Glutamatergic neuron (in vitro differentiated cells): ENCODE results near the gene ADGRD1. TPM values are rescaled to one million over a fixed set of nuclear protein-coding genes. Genes with fewer than 3 reads are reported as not detected.
"Not testable (repeated sequence)": the region's sequence is repeated elsewhere in the genome, so short reads cannot be mapped to it uniquely, and the experiment has no call there.

Experiments used
- DNase-seq: peaks from one replicate; pipeline ENCODE4 v3.0.0; 2022
- H3K27ac Mint-ChIP-seq: one replicate; pipeline ENCODE4 v1.8.0; 2020; ENCODE audit warnings: mild to moderate bottlenecking, mixed read lengths, inconsistent platforms; ENCODE audit not compliant: unreplicated experiment
- H3K27me3 Mint-ChIP-seq: one replicate; pipeline ENCODE4 v1.8.0; 2020; ENCODE audit warnings: mild to moderate bottlenecking, moderate library complexity, mixed read lengths, inconsistent platforms; ENCODE audit not compliant: unreplicated experiment
- H3K36me3 Mint-ChIP-seq: one replicate; pipeline ENCODE4 v1.8.0; 2020; ENCODE audit warnings: mild to moderate bottlenecking, mixed read lengths, inconsistent platforms; ENCODE audit not compliant: unreplicated experiment
- H3K4me1 Mint-ChIP-seq: one replicate; pipeline ENCODE4 v1.8.0; 2020; ENCODE audit warnings: mild to moderate bottlenecking, low read depth, mixed read lengths, inconsistent platforms; ENCODE audit not compliant: unreplicated experiment
- H3K4me3 Mint-ChIP-seq: one replicate; pipeline ENCODE4 v1.8.0; 2020; ENCODE audit warnings: mild to moderate bottlenecking, mixed read lengths, inconsistent platforms; ENCODE audit not compliant: unreplicated experiment
- H3K9me3 Mint-ChIP-seq: one replicate; pipeline ENCODE4 v1.8.0; 2020; ENCODE audit warnings: mild to moderate bottlenecking, moderate library complexity, mixed read lengths, inconsistent platforms; ENCODE audit not compliant: unreplicated experiment
- CTCF ChIP-seq: fragments of 200-600 bp; sonication (generic); IDR thresholded peaks from one replicate; pipeline ENCODE4 v1.5.0; 2021; ENCODE audit not compliant: partially characterized antibody, unreplicated experiment
- total RNA-seq: library from RNA; stranded (reverse); fragmentation: NEBNext Ultra II Directional; extraction: Animal tissue kit (Norgen Biotek cat#: 25700); gene quantifications from one replicate; pipeline ENCODE4 v1.2.1, GENCODE V29; 2021; ENCODE audit not compliant: unreplicated experiment

ADGRD1 gene
- total RNA-seq, 1 donor from 2014 or later, result 0.96 TPM

GRCh38 chr12:131071234-131071820 lies 117.6 kb downstream of the ADGRD1 start:
- not testable (repeated sequence) for H3K4me3 Mint-ChIP-seq, H3K4me1 Mint-ChIP-seq, H3K27me3 Mint-ChIP-seq, H3K9me3 Mint-ChIP-seq, H3K36me3 Mint-ChIP-seq, H3K27ac Mint-ChIP-seq, DNase-seq

GRCh38 chr12:131071950-131072349 lies 118.2 kb downstream of the ADGRD1 start:
- DNase-seq, H3K27me3 Mint-ChIP-seq, H3K27ac Mint-ChIP-seq, H3K9me3 Mint-ChIP-seq, H3K36me3 Mint-ChIP-seq, H3K4me1 Mint-ChIP-seq, H3K4me3 Mint-ChIP-seq: not testable (repeated sequence)

GRCh38 chr12:131072451-131073230 lies 118.9 kb downstream of the ADGRD1 start:
- Mint-ChIP-seq H3K27me3 (peaks cover 2% of the 10 kb centered on the region), H3K9me3 (peaks cover 8% of the 10 kb centered on the region), H3K27ac (no peak overlapping the region), H3K4me1 (no peaks in the 10 kb centered on the region), H3K4me3 (no peak overlapping the region), H3K36me3 (no peaks in the 10 kb centered on the region)
- DNase-seq, result no peak
- TF ChIP-seq CTCF, result no peak

GRCh38 chr12:131074221-131075083 lies 120.7 kb downstream of the ADGRD1 start:
- no peak overlapping the region for H3K27ac Mint-ChIP-seq
- H3K9me3 Mint-ChIP-seq, result peaks cover 5% of the 10 kb centered on the region
- H3K4me1 Mint-ChIP-seq, result no peaks in the 10 kb centered on the region
- no peaks in the 10 kb centered on the region for H3K36me3 Mint-ChIP-seq
- H3K27me3 Mint-ChIP-seq, result peaks cover 4% of the 10 kb centered on the region
- no peak overlapping the region for H3K4me3 Mint-ChIP-seq
- DNase-seq, result no peak
- TF ChIP-seq CTCF, result no peak

- no peak for TF ChIP-seq CTCF
- Mint-ChIP-seq H3K4me1 (no peaks in the 10 kb centered on the region), H3K36me3 (no peaks in the 10 kb centered on the region), H3K4me3 (no peak overlapping the region), H3K27ac (no peak overlapping the region), H3K27me3 (peaks cover 4% of the 10 kb centered on the region), H3K9me3 (peaks cover 5% of the 10 kb centered on the region)
- no peak for DNase-seq
Measured at GRCh38 chr12:131075194-131075593, 121.5 kb downstream of the ADGRD1 start.
